ENCODE measurements around the gene MAPKAPK5.

MAPKAPK5 gene

DNA sequence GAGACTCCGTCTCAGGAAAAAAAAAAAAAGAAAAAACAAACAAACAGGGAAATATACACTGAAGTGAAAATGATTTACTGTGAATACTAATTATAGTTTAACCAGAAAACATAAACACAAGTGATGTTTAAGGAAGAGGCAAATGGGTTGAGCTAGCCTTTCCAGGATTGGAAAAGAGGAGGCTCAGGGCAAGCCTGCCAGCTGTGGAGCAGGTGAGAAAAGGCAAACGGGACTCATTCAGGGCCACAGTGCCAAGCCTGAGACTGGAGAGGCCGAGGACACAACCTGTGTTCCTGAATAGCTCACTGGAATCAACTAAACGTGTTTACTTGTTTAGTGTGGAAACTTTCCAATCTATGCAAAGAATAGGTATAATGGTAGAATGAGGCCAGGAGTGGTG is 35.7 kb upstream of the MAPKAPK5 start:
- H3K4me1 ChIP-seq (ENCODE audit: insufficient read depth, low read length, poor library complexity, severe bottlenecking): no peaks in the 10 kb centered on the region
- no peak overlapping the region for H3K9ac ChIP-seq (ENCODE audit: low read depth, low read length, poor library complexity, severe bottlenecking)
- no peak overlapping the region for H3K4me3 ChIP-seq (ENCODE audit: low read length, poor library complexity, severe bottlenecking)
- TF ChIP-seq, protein P1, sequence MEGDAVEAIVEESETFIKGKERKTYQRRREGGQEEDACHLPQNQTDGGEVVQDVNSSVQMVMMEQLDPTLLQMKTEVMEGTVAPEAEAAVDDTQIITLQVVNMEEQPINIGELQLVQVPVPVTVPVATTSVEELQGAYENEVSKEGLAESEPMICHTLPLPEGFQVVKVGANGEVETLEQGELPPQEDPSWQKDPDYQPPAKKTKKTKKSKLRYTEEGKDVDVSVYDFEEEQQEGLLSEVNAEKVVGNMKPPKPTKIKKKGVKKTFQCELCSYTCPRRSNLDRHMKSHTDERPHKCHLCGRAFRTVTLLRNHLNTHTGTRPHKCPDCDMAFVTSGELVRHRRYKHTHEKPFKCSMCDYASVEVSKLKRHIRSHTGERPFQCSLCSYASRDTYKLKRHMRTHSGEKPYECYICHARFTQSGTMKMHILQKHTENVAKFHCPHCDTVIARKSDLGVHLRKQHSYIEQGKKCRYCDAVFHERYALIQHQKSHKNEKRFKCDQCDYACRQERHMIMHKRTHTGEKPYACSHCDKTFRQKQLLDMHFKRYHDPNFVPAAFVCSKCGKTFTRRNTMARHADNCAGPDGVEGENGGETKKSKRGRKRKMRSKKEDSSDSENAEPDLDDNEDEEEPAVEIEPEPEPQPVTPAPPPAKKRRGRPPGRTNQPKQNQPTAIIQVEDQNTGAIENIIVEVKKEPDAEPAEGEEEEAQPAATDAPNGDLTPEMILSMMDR (conservative IDR thresholded peaks at IDR 0.05; ENCODE audit: low read length): no peak
- TF ChIP-seq EZH2phosphoT487 (IDR thresholded peaks at IDR 0.05; ENCODE audit: borderline replicate concordance): no peak
- no peaks in the 10 kb centered on the region for H4K20me1 ChIP-seq (ENCODE audit: insufficient read depth, low read length, poor library complexity, severe bottlenecking)
- no peaks in the 10 kb centered on the region for H3K9me2 ChIP-seq (replicated peaks; ENCODE audit: low read depth, low read length)
- no peak overlapping the region for H3K4me2 ChIP-seq (ENCODE audit: low read depth, low read length, poor library complexity, severe bottlenecking)
- no peaks in the 10 kb centered on the region for H3K36me3 ChIP-seq (ENCODE audit: insufficient read depth, low read length)
- no peaks in the 10 kb centered on the region for H3K27me3 ChIP-seq (ENCODE audit: insufficient read depth, low read length, poor library complexity, severe bottlenecking)
- H2AFZ ChIP-seq (ENCODE audit: low read length): no peak overlapping the region
- no peaks in the 10 kb centered on the region for H3K79me2 ChIP-seq (ENCODE audit: insufficient read depth, low read length)
- H3K9me3 ChIP-seq (ENCODE audit: insufficient read depth, low read depth, low read length): no peaks in the 10 kb centered on the region
- H3F3A ChIP-seq (ENCODE audit: low read depth): no peaks in the 10 kb centered on the region

DNA sequence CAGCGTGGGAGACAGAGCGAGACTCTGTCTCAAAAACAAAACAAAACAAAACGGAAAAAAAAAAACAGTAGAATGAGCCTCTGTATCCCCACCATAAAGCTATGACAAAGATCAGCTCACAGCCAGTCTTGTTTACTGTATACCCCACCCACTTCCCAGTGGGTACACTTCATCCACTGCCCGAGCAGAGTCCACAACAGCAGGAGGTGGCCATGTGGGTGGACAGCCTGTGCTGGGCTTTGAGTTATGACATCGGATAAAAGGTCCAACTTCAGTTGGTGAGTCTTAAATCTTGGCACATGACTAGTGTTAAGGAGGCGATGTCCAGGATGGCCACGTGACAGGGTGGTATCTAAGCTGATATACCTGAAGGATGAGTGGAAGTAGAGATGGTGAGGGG is 34.8 kb upstream of the MAPKAPK5 start:
- Histone ChIP-seq H3K4me1 (ENCODE audit: insufficient read depth, low read length, poor library complexity, severe bottlenecking) (no peaks in the 10 kb centered on the region), H3K9me3 (ENCODE audit: insufficient read depth, low read depth, low read length) (no peaks in the 10 kb centered on the region), H3K79me2 (ENCODE audit: insufficient read depth, low read length) (no peaks in the 10 kb centered on the region), H3K36me3 (ENCODE audit: insufficient read depth, low read length) (no peaks in the 10 kb centered on the region), H4K20me1 (ENCODE audit: insufficient read depth, low read length, poor library complexity, severe bottlenecking) (no peaks in the 10 kb centered on the region), H3K4me2 (ENCODE audit: low read depth, low read length, poor library complexity, severe bottlenecking) (no peak overlapping the region), H2AFZ (ENCODE audit: low read length) (no peak overlapping the region), H3F3A (ENCODE audit: low read depth) (no peaks in the 10 kb centered on the region), H3K4me3 (ENCODE audit: low read length, poor library complexity, severe bottlenecking) (no peak overlapping the region), H3K9me2 (replicated peaks; ENCODE audit: low read depth, low read length) (no peaks in the 10 kb centered on the region), H3K9ac (ENCODE audit: low read depth, low read length, poor library complexity, severe bottlenecking) (no peak overlapping the region), H3K27me3 (ENCODE audit: insufficient read depth, low read length, poor library complexity, severe bottlenecking) (no peaks in the 10 kb centered on the region)
- TF ChIP-seq EZH2phosphoT487 (IDR thresholded peaks at IDR 0.05; ENCODE audit: borderline replicate concordance): no peak
- TF ChIP-seq, protein P1 (conservative IDR thresholded peaks at IDR 0.05; ENCODE audit: low read length): no peak

DNA sequence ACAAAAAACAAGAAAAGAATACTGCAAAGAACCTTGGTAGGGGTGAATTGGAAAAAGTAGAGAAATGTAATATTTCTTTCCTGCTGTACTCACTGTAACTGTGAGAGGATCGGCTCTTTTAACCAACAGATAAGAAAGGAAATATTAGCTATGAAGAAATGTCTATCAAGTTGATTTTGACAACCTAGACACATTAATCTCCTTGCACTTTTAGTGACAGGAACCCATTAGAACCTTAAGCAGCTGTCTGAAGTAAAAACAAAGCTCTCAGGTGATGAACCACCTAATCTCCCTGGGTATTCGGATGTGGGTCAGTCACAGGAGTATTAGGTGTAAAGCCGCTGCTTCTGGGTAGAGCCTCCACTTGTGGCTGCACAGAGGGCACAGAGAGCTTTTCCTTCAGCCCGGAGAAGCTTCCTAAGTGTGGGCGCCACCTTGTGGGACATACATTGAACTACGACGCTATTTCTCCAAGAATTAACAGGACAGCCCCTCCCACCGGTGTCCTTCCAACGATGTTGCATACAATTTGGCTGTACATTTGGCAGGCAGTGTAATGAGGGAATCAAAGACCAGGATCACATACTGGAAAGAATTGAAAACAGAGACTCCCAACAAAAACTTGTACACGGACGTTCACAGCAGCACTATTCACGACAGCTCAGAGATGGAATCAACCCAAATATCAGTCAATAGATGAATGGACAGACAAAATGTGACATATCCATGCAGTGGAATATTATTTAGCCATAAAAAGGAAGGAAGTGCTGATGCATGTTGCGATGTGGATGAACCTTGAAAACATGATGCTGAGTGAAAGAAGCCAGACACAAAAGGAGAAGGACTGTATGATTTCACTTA is 28.9 kb upstream of the MAPKAPK5 start:
- Histone ChIP-seq H2AFZ (ENCODE audit: low read length) (peak overlapping the region; percentile 82), H3K79me2 (ENCODE audit: insufficient read depth, low read length) (no peaks in the 10 kb centered on the region), H3K9me3 (ENCODE audit: insufficient read depth, low read depth, low read length) (no peaks in the 10 kb centered on the region), H3F3A (ENCODE audit: low read depth) (no peaks in the 10 kb centered on the region), H3K4me3 (ENCODE audit: low read length, poor library complexity, severe bottlenecking) (no peak overlapping the region), H3K9me2 (replicated peaks; ENCODE audit: low read depth, low read length) (no peaks in the 10 kb centered on the region), H3K4me1 (ENCODE audit: insufficient read depth, low read length, poor library complexity, severe bottlenecking) (no peaks in the 10 kb centered on the region), H3K27me3 (ENCODE audit: insufficient read depth, low read length, poor library complexity, severe bottlenecking) (no peaks in the 10 kb centered on the region), H4K20me1 (ENCODE audit: insufficient read depth, low read length, poor library complexity, severe bottlenecking) (no peaks in the 10 kb centered on the region), H3K4me2 (ENCODE audit: low read depth, low read length, poor library complexity, severe bottlenecking) (no peak overlapping the region), H3K9ac (ENCODE audit: low read depth, low read length, poor library complexity, severe bottlenecking) (no peak overlapping the region), H3K36me3 (ENCODE audit: insufficient read depth, low read length) (no peaks in the 10 kb centered on the region)
- TF ChIP-seq, protein P1 (conservative IDR thresholded peaks at IDR 0.05; ENCODE audit: low read length): peak; percentile 83
- no peak for TF ChIP-seq EZH2phosphoT487 (IDR thresholded peaks at IDR 0.05; ENCODE audit: borderline replicate concordance)

Measured in Loucy (cell line).